GM12878 (cell line): ENCODE measurements around the gene EID1. TPM values are rescaled to one million over a fixed set of nuclear protein-coding genes. Genes with fewer than 3 reads are reported as not detected.

ENCODE experiments used
- ATAC-seq: fragments of 200-7000 bp; cut with Tn5 transposase; 3 replicates; pipeline ENCODE4 v1.9.1; 2020; ENCODE audit warnings: mild to moderate bottlenecking, moderate library complexity
- BruUV-seq: library from RNA; stranded (reverse); fragments of 400-500 nt; replicated peaks from 2 replicates; lab custom pipeline; 2021; lab: Mats Ljungman, UMichigan
- CTCF ChIA-PET: fragments of 300-600 bp; sonication (Branson Sonifier 250); formaldehyde crosslinking; extraction: SDS; loops from one replicate; lab custom pipeline; 2021; ENCODE audit warnings: inconsistent platforms; lab: Yijun Ruan, JAX
- POLR2A ChIA-PET: fragments of 350-600 bp; formaldehyde crosslinking; extraction: SDS; loops from one replicate; lab custom pipeline; 2021; ENCODE audit warnings: inconsistent platforms; lab: Charles Lee
- RAD21 ChIA-PET: fragments of 300-600 bp; sonication (Branson Sonifier 250); formaldehyde crosslinking; loops from one replicate; lab custom pipeline; 2023; ENCODE audit warnings: antibody characterized with exemption; ENCODE audit not compliant: unreplicated experiment; lab: Charles Lee
- SMC1A ChIA-PET: fragments of 300-600 bp; sonication (Branson Sonifier 250); formaldehyde crosslinking; loops from one replicate; lab custom pipeline; 2023; ENCODE audit not compliant: unreplicated experiment, uncharacterized antibody; lab: Charles Lee
- DNase-seq: peaks from one replicate; pipeline ENCODE4 v3.0.0-alpha.2; 2011; ENCODE audit warnings: low read depth, low spot score
- FAIRE-seq: peaks from 3 replicates; lab custom pipeline; 2011; peaks lifted over from hg19 to GRCh38; lab: Jason Lieb, UNC
- H2AFZ ChIP-seq: 2 replicates; pipeline ENCODE4 v1.6.0; 2011; ENCODE audit warnings: low read depth, low read length, control low read depth; ENCODE audit not compliant: control insufficient read depth
- H3K27ac ChIP-seq: 2 replicates; pipeline ENCODE4 v1.5.1; 2011; ENCODE audit warnings: control low read depth; ENCODE audit not compliant: control insufficient read depth, insufficient read depth
- H3K27me3 ChIP-seq, 2 experiments: replicated peaks in 1 of 2; 2 replicates each; pipeline versions ENCODE4 v1.6.0 to v1.6.1; 2011; ENCODE audit warnings: low read length in 1 of 2; ENCODE audit not compliant: control insufficient read depth in 2 of 2, insufficient read depth in 2 of 2
- H3K36me3 ChIP-seq, 2 experiments: 2 replicates each; pipeline ENCODE4 v1.5.1; 2011; ENCODE audit warnings: low read length in 1 of 2; ENCODE audit not compliant: control insufficient read depth in 2 of 2, insufficient read depth in 2 of 2
- H3K4me1 ChIP-seq: 2 replicates; pipeline ENCODE4 v1.6.1; 2011; ENCODE audit warnings: mild to moderate bottlenecking, low read length, moderate library complexity, mixed read lengths; ENCODE audit not compliant: control insufficient read depth, insufficient read depth
- H3K4me2 ChIP-seq: 2 replicates; pipeline ENCODE4 v1.6.0; 2011; ENCODE audit warnings: control low read depth; ENCODE audit not compliant: control insufficient read depth, insufficient read depth
- H3K4me3 ChIP-seq: fragments of 200-600 bp; sonication (generic); 2 replicates; pipeline ENCODE4 v1.5.1; 2016
- H3K79me2 ChIP-seq: 2 replicates; pipeline ENCODE4 v1.6.0; 2011; ENCODE audit warnings: low read length; ENCODE audit not compliant: control insufficient read depth, insufficient read depth
- H3K9ac ChIP-seq: 2 replicates; pipeline ENCODE4 v1.8.0; 2011; ENCODE audit warnings: low read length, control low read depth, mixed read lengths; ENCODE audit not compliant: control insufficient read depth, insufficient read depth
- H3K9me3 ChIP-seq: replicated peaks from 3 replicates; pipeline ENCODE4 v1.5.1; 2011; ENCODE audit warnings: mild to moderate bottlenecking, low read length; ENCODE audit not compliant: control insufficient read depth, insufficient read depth
- H4K20me1 ChIP-seq: 2 replicates; pipeline ENCODE4 v1.6.0; 2011; ENCODE audit not compliant: control insufficient read depth, insufficient read depth
- BCL11A ChIP-seq: IDR thresholded peaks from 2 replicates; pipeline ENCODE4 v1.6.1; 2011; ENCODE audit warnings: low read depth, low read length
- CHD4 ChIP-seq: fragments of 200-600 bp; sonication (generic); IDR thresholded peaks from 2 replicates; pipeline ENCODE4 v1.6.1; 2016; ENCODE audit warnings: mild to moderate bottlenecking
- DPF2 ChIP-seq: fragments of 450-650 bp; IDR thresholded peaks from 2 replicates; pipeline ENCODE4 v1.6.1; 2017; ENCODE audit warnings: mild to moderate bottlenecking
- EED ChIP-seq: sonication (generic); IDR thresholded peaks from 2 replicates; pipeline ENCODE4 v1.6.1; 2016; ENCODE audit warnings: antibody characterized with exemption, low read depth
- IKZF1 ChIP-seq: fragments of 450-650 bp; conservative IDR thresholded peaks from 2 replicates; pipeline ENCODE4 v1.6.1; 2017; ENCODE audit warnings: antibody characterized with exemption, mild to moderate bottlenecking
- JUND ChIP-seq: IDR thresholded peaks from 2 replicates; pipeline ENCODE4 v1.6.1; 2012; ENCODE audit warnings: low read depth, mild to moderate bottlenecking, low read length, improper control_type of control experiment, moderate library complexity
- MEF2B ChIP-seq: fragments of 450-650 bp; IDR thresholded peaks from 2 replicates; pipeline ENCODE4 v1.6.1; 2018; ENCODE audit warnings: mild to moderate bottlenecking, moderate library complexity; ENCODE audit not compliant: partially characterized antibody, poor library complexity, severe bottlenecking
- MXI1 ChIP-seq: fragments of 150-350 bp; IDR thresholded peaks from 2 replicates; pipeline ENCODE4 v1.6.1; 2011; ENCODE audit warnings: low read depth, mild to moderate bottlenecking, inconsistent platforms, low read length, improper control_type of control experiment
- RUNX3 ChIP-seq: IDR thresholded peaks from 2 replicates; pipeline ENCODE4 v1.6.1; 2012; ENCODE audit warnings: low read length, inconsistent platforms
- ZNF217 ChIP-seq: fragments of 450-650 bp; IDR thresholded peaks from 2 replicates; pipeline ENCODE4 v1.6.1; 2017; ENCODE audit warnings: antibody characterized with exemption, mild to moderate bottlenecking
- WGBS: methylation state at CpG from one replicate; pipeline ENCODE4 v1.1.6; 2016; ENCODE audit warnings: low lambda C conversion rate; ENCODE audit not compliant: insufficient replicate concordance, insufficient coverage; ENCODE audit errors: missing lambda C conversion rate; 5-methylcytosine and 5-hydroxymethylcytosine counted together
- in situ Hi-C: fragments of 300-500 bp; cut with MboI; formaldehyde crosslinking; loops from 9 replicates; pipeline ENCODE4 v1.14.3; 2018; ENCODE audit warnings: mixed read lengths
- intact Hi-C: fragments of 100-400 bp; cut with micrococcal nuclease; formaldehyde crosslinking; loops from one replicate; pipeline ENCODE4 v1.14.2; 2022; ENCODE audit not compliant: unreplicated experiment
- polyA plus RNA-seq, 11 experiments: library from polyadenylated mRNA; depleted of rRNA in 4 of 11; unstranded in 6 of 11; stranded (reverse) in 5 of 11; fragments of >200 nt; fragmentation: Nextera tagmentation in 4 of 11; fragmentation: Illumina TruSeq in 1 of 11; extraction: Ambion mirVana in 4 of 11; extraction: Trizol in 1 of 11; gene quantifications; 1 replicate in 1 of 11; 2 replicates in 10 of 11; pipeline versions ENCODE4 v1.2.1 to v1.2.3, GENCODE V29; 2011 to 2016; ENCODE audit warnings: inconsistent platforms in 2 of 11, missing spikeins in 2 of 11, low read depth in 1 of 11
- total RNA-seq, 4 experiments: library from RNA; depleted of rRNA in 3 of 4; stranded (reverse); fragments of >200 nt in 3 of 4; fragmentation: Illumina TruSeq in 1 of 4; extraction: Trizol in 1 of 4; gene quantifications; 2 replicates each; pipeline versions ENCODE4 v1.2.1 to v1.2.3, GENCODE V29; 2013 to 2021
- TF ChIP-seq, protein P1 (sequence below): fragments of 450-650 bp; IDR thresholded peaks from 2 replicates; pipeline ENCODE4 v1.6.1; 2014; ENCODE audit warnings: mild to moderate bottlenecking
- TF ChIP-seq, protein P2 (sequence below): IDR thresholded peaks from 2 replicates; pipeline ENCODE4 v1.6.1; 2012; ENCODE audit warnings: low read depth, low read length, improper control_type of control experiment
- TF ChIP-seq, protein P3 (sequence below): IDR thresholded peaks from 2 replicates; pipeline ENCODE4 v1.6.1; 2012; ENCODE audit warnings: low read depth, low read length, improper control_type of control experiment

Gene EID1
- total and polyA plus RNA-seq, 10 of the 15 experiments (the other 5 are each of a cell fraction or from before 2014, with no cell fraction given): 45.6 to 210 (median 124) TPM

DNA sequence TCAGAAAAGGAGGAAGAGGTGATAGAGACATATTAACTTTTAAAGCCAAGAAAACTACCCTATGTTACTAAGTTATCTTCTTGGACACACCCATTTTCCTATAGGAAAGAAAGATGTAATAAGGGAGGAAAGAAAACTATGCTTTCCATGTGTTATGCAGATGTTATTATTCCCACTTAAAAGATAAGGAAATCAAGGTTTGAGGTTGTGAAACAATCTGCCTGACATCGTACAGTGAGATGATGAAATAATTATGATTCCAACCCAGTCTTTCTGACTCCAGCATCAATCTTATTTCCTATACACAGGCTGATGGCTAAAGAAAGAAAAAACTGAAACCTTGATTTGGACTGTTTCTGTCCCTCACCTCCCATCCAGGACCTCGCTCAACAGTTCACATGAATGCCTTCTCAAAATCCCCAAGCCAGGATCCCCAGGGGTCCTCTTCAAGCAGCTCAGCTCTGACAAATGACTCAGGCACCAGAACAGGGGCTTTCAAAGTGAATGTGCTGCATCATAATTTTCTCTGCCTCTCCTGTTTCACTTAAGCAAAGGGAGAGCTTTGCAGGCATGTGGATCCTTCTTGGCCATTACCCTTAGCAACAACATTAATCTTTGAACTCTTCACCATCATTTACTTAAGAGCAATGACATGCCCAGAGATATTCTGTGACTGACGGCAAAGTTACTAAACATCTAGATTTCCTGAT lies 12.4 kb upstream of the EID1 start:
- Histone ChIP-seq H3K36me3 (no peaks in the 10 kb centered on the region), H2AFZ (no peak overlapping the region), H3K4me2 (no peak overlapping the region), H3K9me3 (no peaks in the 10 kb centered on the region), H3K9ac (no peak overlapping the region), H3K4me1 (no peaks in the 10 kb centered on the region), H3K27ac (no peak overlapping the region), H3K4me3 (no peak overlapping the region), H3K79me2 (no peaks in the 10 kb centered on the region), H3K27me3 (no peaks in the 10 kb centered on the region; a peak in 1 of 4 replicates), H4K20me1 (no peaks in the 10 kb centered on the region)
- peak; percentile 53 for TF ChIP-seq MEF2B
- no peak for TF ChIP-seq JUND
- in situ Hi-C loops (loop anchor here (5.0 to 10.0 kb wide), 2 partner anchors 287 to 1139 kb away; no protein-coding TSS in a partner anchor), intact Hi-C loops (no loop called here)
- CTCF ChIA-PET: interaction anchor here (0.6 to 13.1 kb wide), 5 partner anchors 12 to 1443 kb away, joined by 3 to 134 read pairs (median 12); partner anchors contain the start of gene EID1
- POLR2A ChIA-PET: interaction anchor here (0.9 kb wide), 1 partner anchor 12 kb away, joined by 3 read pairs; the partner anchor contains the start of gene EID1
- SMC1A ChIA-PET: interaction anchor here (0.8 to 4.8 kb wide), 9 partner anchors 9 to 280 kb away, joined by 3 to 32 read pairs (median 4); partner anchors contain the start of genes EID1 and SHC4
- no TSS peak for BruUV-seq
- WGBS: 18% methylated on average over 3 of the region's 3 CpGs
- FAIRE-seq (no peak), DNase-seq (no peak), ATAC-seq (peak; percentile 54)
- RAD21 ChIA-PET: interaction anchor here (0.9 to 1.5 kb wide), 3 partner anchors 98 to 110 kb away, joined by 3 to 6 read pairs (median 5); partner anchors contain the start of gene SHC4

DNA sequence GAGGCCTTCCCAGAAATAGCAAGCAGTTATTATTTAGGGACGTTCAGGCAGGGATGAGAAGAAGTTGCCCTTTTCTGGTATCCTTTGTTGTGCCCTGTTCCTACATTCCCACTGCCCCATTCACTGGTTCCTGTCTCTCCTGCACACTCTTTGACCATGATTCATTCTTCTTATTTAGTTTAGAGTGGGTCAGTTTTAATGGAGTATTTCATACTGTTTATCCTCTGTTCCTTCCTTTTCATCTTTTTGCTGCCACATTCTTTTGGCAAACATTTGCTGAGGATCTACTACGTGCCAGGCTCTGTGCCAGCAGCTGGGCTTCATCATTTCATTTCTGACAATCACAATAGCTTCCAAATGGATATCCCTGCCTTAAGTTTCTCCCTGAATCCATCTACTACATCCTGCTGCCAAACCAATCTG lies 11.8 kb upstream of the EID1 start:
- H3K4me2 ChIP-seq: no peak overlapping the region
- ChIA-PET RAD21 (interaction anchor here (1.1 to 1.5 kb wide), 2 partner anchors 74 to 110 kb away, joined by 4 to 6 read pairs; no protein-coding TSS in a partner anchor), CTCF (interaction anchor here (2.3 to 13.1 kb wide), 3 partner anchors 100 to 280 kb away, joined by 12 to 134 read pairs (median 16); no protein-coding TSS in a partner anchor), SMC1A (interaction anchor here (0.6 to 4.8 kb wide), 7 partner anchors 12 to 1186 kb away, joined by 3 to 32 read pairs (median 7); partner anchors contain the start of genes EID1 and SHC4), POLR2A (interaction anchor here (0.9 kb wide), 1 partner anchor 12 kb away, joined by 3 read pairs; the partner anchor contains the start of gene EID1)
- H3K9ac ChIP-seq: no peak overlapping the region
- H4K20me1 ChIP-seq: no peaks in the 10 kb centered on the region
- no peaks in the 10 kb centered on the region for H3K9me3 ChIP-seq
- intact Hi-C loops (no loop called here), in situ Hi-C loops (loop anchor here (5.0 to 10.0 kb wide), 2 partner anchors 286 to 1139 kb away; no protein-coding TSS in a partner anchor)
- H3K4me1 ChIP-seq: no peaks in the 10 kb centered on the region
- no peak overlapping the region for H2AFZ ChIP-seq
- H3K79me2 ChIP-seq: no peaks in the 10 kb centered on the region
- DNase-seq: no peak
- no peak for ATAC-seq
- H3K27me3 ChIP-seq: no peaks in the 10 kb centered on the region; a peak in 1 of 4 replicates
- no peaks in the 10 kb centered on the region for H3K36me3 ChIP-seq
- 11% methylated on average over 2 of the region's 2 CpGs for WGBS
- H3K27ac ChIP-seq: no peak overlapping the region
- H3K4me3 ChIP-seq: no peak overlapping the region
- FAIRE-seq: no peak
- no TSS peak for BruUV-seq
- TF ChIP-seq BCL11A (no peak), MEF2B (no peak), MXI1 (no peak), RUNX3 (no peak), CHD4 (no peak), ZNF217 (no peak), DPF2 (no peak), EED (no peak), IKZF1 (no peak)
- TF ChIP-seq, protein P1, sequence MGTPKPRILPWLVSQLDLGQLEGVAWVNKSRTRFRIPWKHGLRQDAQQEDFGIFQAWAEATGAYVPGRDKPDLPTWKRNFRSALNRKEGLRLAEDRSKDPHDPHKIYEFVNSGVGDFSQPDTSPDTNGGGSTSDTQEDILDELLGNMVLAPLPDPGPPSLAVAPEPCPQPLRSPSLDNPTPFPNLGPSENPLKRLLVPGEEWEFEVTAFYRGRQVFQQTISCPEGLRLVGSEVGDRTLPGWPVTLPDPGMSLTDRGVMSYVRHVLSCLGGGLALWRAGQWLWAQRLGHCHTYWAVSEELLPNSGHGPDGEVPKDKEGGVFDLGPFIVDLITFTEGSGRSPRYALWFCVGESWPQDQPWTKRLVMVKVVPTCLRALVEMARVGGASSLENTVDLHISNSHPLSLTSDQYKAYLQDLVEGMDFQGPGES: no peak
- TF ChIP-seq, protein P2, sequence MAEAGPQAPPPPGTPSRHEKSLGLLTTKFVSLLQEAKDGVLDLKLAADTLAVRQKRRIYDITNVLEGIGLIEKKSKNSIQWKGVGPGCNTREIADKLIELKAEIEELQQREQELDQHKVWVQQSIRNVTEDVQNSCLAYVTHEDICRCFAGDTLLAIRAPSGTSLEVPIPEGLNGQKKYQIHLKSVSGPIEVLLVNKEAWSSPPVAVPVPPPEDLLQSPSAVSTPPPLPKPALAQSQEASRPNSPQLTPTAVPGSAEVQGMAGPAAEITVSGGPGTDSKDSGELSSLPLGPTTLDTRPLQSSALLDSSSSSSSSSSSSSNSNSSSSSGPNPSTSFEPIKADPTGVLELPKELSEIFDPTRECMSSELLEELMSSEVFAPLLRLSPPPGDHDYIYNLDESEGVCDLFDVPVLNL: no peak
- TF ChIP-seq, protein P3, sequence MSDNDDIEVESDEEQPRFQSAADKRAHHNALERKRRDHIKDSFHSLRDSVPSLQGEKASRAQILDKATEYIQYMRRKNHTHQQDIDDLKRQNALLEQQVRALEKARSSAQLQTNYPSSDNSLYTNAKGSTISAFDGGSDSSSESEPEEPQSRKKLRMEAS: no peak
